Gastroesophageal sphincter (tissue), 4 donors: Measurements from ENCODE around the gene SLC25A21. TPM values are rescaled to one million over a fixed set of nuclear protein-coding genes. Genes with fewer than 3 reads are reported as not detected.

Experiments used
- ATAC-seq: fragments of 150-250 bp; one replicate; pipeline ENCODE4 v1.9.1; 2016; ENCODE audit warnings: mild to moderate bottlenecking, moderate library complexity
- H3K27ac ChIP-seq, 4 donors: fragments of 200-600 bp; sonication (generic) in 3 of 4; 1 replicate in 3 of 4; 2 replicates in 1 of 4; pipeline ENCODE4 v1.5.1; 2016 to 2019
- H3K27me3 ChIP-seq: fragments of 200-600 bp; sonication (generic); one replicate; pipeline ENCODE4 v1.5.1; 2019
- H3K36me3 ChIP-seq, 2 donors: fragments of 200-600 bp; sonication (generic); one replicate each; pipeline ENCODE4 v1.5.1; 2019; ENCODE audit warnings: control low read depth in 1 of 2
- H3K4me1 ChIP-seq, 3 donors: fragments of 200-600 bp; sonication (generic); 1 replicate in 2 of 3; 2 replicates in 1 of 3; pipeline ENCODE4 v1.5.1; 2016 to 2019; ENCODE audit warnings: control low read depth in 2 of 3
- H3K4me3 ChIP-seq, 2 donors: fragments of 200-600 bp; sonication (generic); one replicate each; pipeline ENCODE4 v1.5.1; 2019; ENCODE audit warnings: mild to moderate bottlenecking in 1 of 2, moderate library complexity in 1 of 2
- H3K9me3 ChIP-seq, 3 donors: fragments of 200-600 bp; sonication (generic); one replicate each; pipeline ENCODE4 v1.5.1; 2017 to 2019; ENCODE audit warnings: control low read depth in 2 of 3
- CTCF ChIP-seq, 4 experiments: fragments of 200-600 bp in 2 of 4; fragments of 450-650 bp in 2 of 4; sonication (generic) in 1 of 4; IDR thresholded peaks; one replicate each; pipeline ENCODE4 v1.5.1; 2017 to 2019; ENCODE audit warnings: antibody characterized with exemption in 4 of 4, mild to moderate bottlenecking in 2 of 4, moderate library complexity in 2 of 4
- EP300 ChIP-seq: sonication (generic); formaldehyde crosslinking; IDR thresholded peaks from one replicate; pipeline ENCODE4 v1.6.1; 2017; ENCODE audit warnings: antibody characterized with exemption, mild to moderate bottlenecking
- POLR2A ChIP-seq, 2 donors: fragments of 450-650 bp; IDR thresholded peaks; one replicate each; pipeline ENCODE4 v1.6.1; 2017; ENCODE audit warnings: antibody characterized with exemption in 2 of 2, mild to moderate bottlenecking in 2 of 2, moderate library complexity in 1 of 2
- POLR2AphosphoS5 ChIP-seq: sonication (generic); formaldehyde crosslinking; IDR thresholded peaks from one replicate; pipeline ENCODE4 v1.6.1; 2017; ENCODE audit warnings: antibody characterized with exemption
- WGBS, 2 donors: methylation state at CpG; one replicate each; pipeline ENCODE4 v1.1.5; 2018; ENCODE audit warnings: low coverage in 1 of 2; 5-methylcytosine and 5-hydroxymethylcytosine counted together
- total RNA-seq, 4 donors: library from RNA; depleted of rRNA; stranded (reverse); fragments of >200 nt; gene quantifications; one replicate each; pipeline ENCODE4 v1.1.0, GENCODE V29; 2016

SLC25A21 gene
- total RNA-seq, 4 donors from 2014 or later: 0.40 to 1.5 (median 1.3) TPM

GRCh38 chr14:36750244-36750643 is 422.2 kb downstream of the SLC25A21 start:
- TF ChIP-seq POLR2A (IDR thresholded peaks at IDR 0.05): no peak
- TF ChIP-seq CTCF (IDR thresholded peaks at IDR 0.05): no peak
- no peak for TF ChIP-seq EP300
- no peak for TF ChIP-seq POLR2AphosphoS5
- no peak for ATAC-seq
- H3K27me3 ChIP-seq: no peaks in the 10 kb centered on the region
- H3K36me3 ChIP-seq: no peaks in the 10 kb centered on the region
- H3K27ac ChIP-seq: no peak overlapping the region
- 80 to 83% methylated on average over 1 of the region's 1 CpG for WGBS, 2 donors
- H3K4me3 ChIP-seq: no peak overlapping the region
- no peaks in the 10 kb centered on the region for H3K4me1 ChIP-seq
- H3K9me3 ChIP-seq: peaks cover 0 to 17% (median 0%) of the 10 kb centered on the region in 3 donors

GRCh38 chr14:36748610-36749213 is 423.7 kb downstream of the SLC25A21 start:
- no peak for TF ChIP-seq EP300
- no peak for ATAC-seq

GRCh38 chr14:36747411-36748184 is 424.8 kb downstream of the SLC25A21 start:
- no peaks in the 10 kb centered on the region for H3K36me3 ChIP-seq
- H3K4me1 ChIP-seq: no peaks in the 10 kb centered on the region
- WGBS, 2 donors: 46 to 59% methylated on average over 8 of the region's 8 CpGs
- H3K4me3 ChIP-seq: no peak overlapping the region
- no peak for ATAC-seq
- peaks cover 0 to 17% (median 0%) of the 10 kb centered on the region in 3 donors for H3K9me3 ChIP-seq
- no peak overlapping the region for H3K27ac ChIP-seq
- TF ChIP-seq EP300: no peak
- no peaks in the 10 kb centered on the region for H3K27me3 ChIP-seq

More at GRCh38 chr14:36748610-36749213, 423.7 kb downstream of the SLC25A21 start:
- Histone ChIP-seq H3K27me3 (no peaks in the 10 kb centered on the region), H3K27ac (no peak overlapping the region), H3K36me3 (no peaks in the 10 kb centered on the region), H3K4me3 (no peak overlapping the region), H3K4me1 (no peaks in the 10 kb centered on the region), H3K9me3 (peaks cover 0 to 24% (median 0%) of the 10 kb centered on the region in 3 donors)
- 79 to 86% methylated on average over 2 to 3 of the region's 3 CpGs for WGBS, 2 donors

GRCh38 chr14:36746872-36747271 is 425.5 kb downstream of the SLC25A21 start:
- Histone ChIP-seq H3K4me1 (no peaks in the 10 kb centered on the region), H3K9me3 (peaks cover 0 to 15% (median 0%) of the 10 kb centered on the region in 3 donors), H3K36me3 (no peaks in the 10 kb centered on the region), H3K27me3 (no peaks in the 10 kb centered on the region), H3K27ac (no peak overlapping the region), H3K4me3 (no peak overlapping the region)
- ATAC-seq: no peak
- no peak for TF ChIP-seq POLR2A (IDR thresholded peaks at IDR 0.05)
- no peak for TF ChIP-seq POLR2AphosphoS5
- no peak for TF ChIP-seq CTCF (IDR thresholded peaks at IDR 0.05)
- no peak for TF ChIP-seq EP300

- no peaks in the 10 kb centered on the region for H3K27me3 ChIP-seq
- no peak for ATAC-seq
- H3K36me3 ChIP-seq: no peaks in the 10 kb centered on the region
- no peaks in the 10 kb centered on the region for H3K4me1 ChIP-seq
- TF ChIP-seq EP300: no peak
- no peak for TF ChIP-seq POLR2A (IDR thresholded peaks at IDR 0.05)
- TF ChIP-seq POLR2AphosphoS5: no peak
- no peak overlapping the region for H3K4me3 ChIP-seq
- H3K27ac ChIP-seq: no peak overlapping the region
- WGBS, 2 donors: 29 to 60% methylated on average over 1 of the region's 1 CpG
- peaks cover 0 to 15% (median 0%) of the 10 kb centered on the region in 3 donors for H3K9me3 ChIP-seq
Observed at GRCh38 chr14:36741858-36742257, 430.5 kb downstream of the SLC25A21 start.

- H3K27me3 ChIP-seq: no peaks in the 10 kb centered on the region
- TF ChIP-seq EP300 (no peak), POLR2AphosphoS5 (no peak), POLR2A (IDR thresholded peaks at IDR 0.05) (no peak), CTCF (IDR thresholded peaks at IDR 0.05) (no peak)
- WGBS, 2 donors: 50 to 66% methylated on average over 2 to 7 of the region's 7 CpGs
- no peak overlapping the region for H3K27ac ChIP-seq
- ATAC-seq: no peak
- no peaks in the 10 kb centered on the region for H3K36me3 ChIP-seq
- no peak overlapping the region for H3K4me3 ChIP-seq
- H3K9me3 ChIP-seq: no peaks in the 10 kb centered on the region
- H3K4me1 ChIP-seq: no peaks in the 10 kb centered on the region
Observed at GRCh38 chr14:36738269-36738668, 434.1 kb downstream of the SLC25A21 start.
